HG02943 (cell line): Measurements from ENCODE around the gene ONECUT3.
"Not testable (repeated sequence)": the region's sequence is repeated elsewhere in the genome, so short reads cannot be mapped to it uniquely, and the experiment has no call there.

Source experiments
- ATAC-seq: cut with Tn5 transposase; IDR thresholded peaks from one replicate; pipeline ENCODE4 v1.9.1; 2021; ENCODE audit warnings: mild to moderate bottlenecking, low read depth, moderate library complexity; ENCODE audit not compliant: unreplicated experiment

ONECUT3 gene

DNA sequence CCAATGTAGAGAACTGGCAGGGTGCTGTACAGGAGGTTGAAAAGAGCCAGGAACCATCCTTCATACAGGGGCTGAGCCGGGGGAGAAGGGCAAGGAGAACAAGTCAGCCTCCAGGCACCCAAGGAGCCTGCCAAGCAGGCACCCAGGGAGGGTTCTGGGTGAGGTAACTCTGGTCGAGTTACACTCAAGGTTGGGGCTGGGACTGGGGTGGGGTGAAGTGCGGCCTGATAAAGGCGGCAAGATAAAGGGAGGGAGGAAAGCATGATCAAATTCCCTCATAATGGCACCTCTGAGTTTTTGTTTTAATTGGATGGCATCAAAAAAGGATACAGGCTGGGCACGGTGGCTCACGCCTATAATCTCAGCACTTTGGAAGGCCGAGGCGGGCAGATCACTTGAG is 33.8 kb downstream of the ONECUT3 start:
- ATAC-seq, result no peak

DNA sequence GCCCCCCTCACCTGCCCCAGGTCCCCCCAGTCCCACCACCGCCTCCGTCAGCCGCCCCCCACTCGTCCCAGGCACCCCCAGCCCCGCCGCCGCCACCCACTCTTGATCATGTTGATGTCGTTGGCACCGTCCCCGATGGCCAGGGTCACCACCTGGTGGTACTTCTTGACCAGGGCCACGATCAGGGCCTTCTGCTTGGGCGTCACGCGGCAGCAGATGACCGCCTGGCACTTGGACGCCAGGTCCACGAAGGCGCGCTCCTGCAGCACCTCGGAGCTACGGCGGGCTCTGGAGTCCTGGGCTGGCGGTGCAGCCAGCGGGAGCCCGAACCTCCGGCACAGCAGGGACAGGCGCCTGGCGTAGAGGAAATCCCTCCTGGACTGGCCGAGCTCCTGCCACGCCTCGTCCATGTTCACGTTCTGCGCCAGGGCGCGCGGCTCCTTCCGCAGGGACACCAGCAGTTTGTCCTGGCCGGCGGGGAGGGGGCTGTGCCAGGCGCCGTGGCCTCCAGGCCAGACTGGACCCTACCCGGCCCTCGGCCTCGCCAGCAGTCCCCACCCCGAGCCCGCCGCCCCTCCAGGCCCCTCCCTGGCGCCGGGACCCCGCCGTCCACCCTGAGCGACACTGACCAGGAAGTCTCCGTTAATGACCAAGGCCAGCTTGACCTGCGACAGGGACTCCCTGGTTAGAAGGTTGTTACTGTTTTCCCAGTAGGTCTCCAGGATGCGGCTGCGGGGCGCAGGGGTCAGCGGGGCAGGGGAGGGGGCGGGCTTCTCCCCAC is 36.1 kb downstream of the ONECUT3 start:
- no peak for ATAC-seq

DNA sequence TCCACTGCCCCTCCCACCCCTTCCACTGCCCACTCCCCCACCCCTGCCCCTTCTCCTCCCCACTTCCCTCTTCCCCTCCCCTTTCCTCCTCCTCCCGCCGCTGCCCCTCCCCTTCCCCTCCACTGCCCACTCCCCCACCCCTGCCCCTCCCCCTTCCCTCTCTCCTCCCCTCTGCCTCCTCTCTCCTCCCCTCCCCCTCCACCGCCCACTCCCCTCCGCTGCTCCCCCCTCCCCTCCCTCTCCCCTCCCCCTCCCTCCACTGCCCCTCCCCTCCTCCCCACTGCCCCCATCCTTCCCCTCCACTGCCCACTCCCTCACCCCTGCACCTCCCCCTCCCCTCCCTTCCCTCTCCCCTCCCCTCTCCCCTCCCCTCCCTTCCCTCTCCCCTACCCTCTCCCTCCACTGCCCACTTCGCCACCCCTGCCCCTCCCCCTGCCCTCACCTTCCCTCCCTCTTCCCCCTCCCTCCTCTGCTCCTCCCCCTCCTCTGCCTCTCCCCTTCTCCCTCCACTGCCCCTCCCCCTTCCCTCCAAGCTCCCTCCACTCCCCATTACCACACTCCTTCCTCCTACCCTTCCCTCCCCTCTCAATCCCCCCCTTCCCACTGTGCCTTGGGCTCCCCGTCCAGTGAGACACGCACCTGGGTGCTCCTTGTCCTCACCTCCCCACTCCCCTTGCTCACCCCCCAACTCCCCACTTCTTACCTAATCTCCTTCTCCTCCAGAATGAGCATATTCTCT is 36.9 kb downstream of the ONECUT3 start:
- no peak for ATAC-seq

DNA sequence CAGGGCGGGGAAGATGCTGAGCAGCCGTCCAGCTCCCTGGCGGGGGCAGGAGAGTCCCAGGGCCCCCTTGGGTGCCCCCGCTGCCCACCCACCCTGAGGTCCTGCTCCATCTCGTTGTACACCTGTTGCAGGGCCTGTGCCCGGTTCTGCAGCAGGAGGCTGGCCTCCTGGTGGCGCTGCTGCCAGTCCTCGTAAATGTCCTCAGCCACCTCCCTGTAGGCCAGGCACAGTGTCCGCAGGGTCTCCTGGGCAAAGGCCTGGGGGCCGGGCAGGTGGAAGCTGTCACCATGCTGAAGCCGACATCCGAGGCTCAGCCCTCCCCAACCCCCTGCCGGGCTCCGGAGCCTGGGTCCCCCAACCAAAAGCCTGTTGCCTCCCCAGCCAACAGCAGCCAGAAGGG is 38.6 kb downstream of the ONECUT3 start:
- no peak for ATAC-seq

DNA sequence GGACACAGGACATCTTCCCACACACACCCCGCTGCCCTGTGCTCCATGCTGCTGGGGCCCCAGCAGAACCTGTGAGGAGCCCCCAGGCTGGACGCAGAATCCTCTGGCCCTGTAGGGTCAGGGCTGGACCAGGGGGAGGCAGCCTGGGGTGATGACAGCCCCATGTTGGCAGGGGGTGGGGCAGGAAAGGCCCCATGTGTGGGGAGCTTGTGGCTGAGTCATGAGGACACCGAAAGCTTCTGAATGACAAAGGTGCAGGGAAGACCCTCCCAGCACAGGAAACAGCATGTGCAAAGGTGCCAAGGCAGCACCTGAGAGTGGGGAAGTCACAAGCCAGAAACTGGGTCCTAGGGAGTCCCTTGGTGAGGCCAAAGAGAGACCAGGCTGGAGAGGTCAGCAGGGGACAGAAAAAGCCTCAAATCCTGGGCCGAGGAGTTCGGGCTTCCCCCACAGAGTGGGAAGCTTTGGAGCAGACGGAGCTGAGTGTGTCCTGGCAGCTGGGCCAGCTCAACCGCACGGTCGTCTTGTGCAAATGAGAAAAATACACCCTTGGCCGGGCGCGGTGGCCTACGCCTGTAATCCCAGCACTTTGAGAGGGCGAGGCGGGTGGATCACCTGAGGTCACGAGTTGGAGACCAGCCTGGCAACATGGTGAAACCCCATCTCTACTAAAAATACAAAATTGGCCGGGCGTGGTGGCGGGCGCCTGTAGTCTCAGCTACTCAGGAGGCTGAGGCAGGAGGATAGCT is 41.3 kb downstream of the ONECUT3 start:
- ATAC-seq, result no peak

DNA sequence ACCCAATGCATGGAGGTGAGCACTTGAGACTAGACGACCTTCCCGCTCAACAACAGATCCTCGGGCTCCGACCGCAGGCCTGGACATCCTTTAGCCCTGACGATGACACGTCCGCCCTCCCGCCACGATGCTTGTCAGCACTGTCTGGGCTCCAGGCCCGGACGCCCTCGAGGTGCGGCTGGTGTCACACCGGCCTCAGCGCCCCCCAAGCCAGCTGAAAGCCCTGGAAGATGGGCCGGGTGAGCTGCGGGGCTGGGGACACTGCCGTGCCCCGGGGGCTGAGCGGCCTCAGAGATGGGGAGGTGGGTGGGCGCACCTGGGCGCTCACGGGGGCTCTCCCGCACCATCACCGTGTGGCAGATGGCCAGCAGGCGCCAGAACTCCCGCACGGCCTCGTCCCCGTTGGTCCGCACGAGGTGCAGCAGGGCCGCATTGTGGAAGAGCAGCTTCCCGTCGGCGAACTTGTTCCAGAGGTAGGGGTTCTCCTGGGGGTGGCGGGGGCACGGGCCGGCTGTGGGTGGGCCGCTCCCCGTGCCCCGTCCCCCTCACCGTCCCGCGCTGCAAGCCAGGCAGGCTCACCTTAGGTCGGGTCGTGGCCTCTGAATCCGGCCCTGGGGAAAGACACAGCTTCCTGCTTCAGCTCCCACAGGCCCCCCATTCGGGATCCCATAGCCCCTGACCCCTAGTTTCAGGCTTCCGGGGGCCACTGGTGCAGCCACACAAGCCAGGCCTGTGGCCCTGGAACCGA is 43.3 kb downstream of the ONECUT3 start:
- no peak for ATAC-seq

DNA sequence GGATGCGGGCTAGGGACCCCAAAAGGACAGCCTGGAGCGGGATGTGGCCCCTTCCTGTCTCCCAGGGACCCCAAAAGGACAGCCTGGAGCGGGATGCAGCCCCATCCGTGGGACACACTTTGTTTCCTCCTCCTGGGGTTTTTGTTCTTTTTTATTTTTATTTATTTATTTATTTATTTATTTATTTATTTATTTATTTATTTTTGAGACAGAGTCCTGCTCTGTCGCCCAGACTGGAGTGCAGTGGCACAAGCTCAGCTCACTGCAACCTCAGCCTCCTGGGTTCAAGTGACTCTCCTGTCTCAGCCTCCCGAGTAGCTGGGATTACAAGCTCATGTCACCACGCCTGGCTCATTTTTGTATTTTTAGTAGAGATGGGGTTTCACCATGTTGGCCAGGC is 44.0 kb downstream of the ONECUT3 start:
- ATAC-seq, result not testable (repeated sequence)

DNA sequence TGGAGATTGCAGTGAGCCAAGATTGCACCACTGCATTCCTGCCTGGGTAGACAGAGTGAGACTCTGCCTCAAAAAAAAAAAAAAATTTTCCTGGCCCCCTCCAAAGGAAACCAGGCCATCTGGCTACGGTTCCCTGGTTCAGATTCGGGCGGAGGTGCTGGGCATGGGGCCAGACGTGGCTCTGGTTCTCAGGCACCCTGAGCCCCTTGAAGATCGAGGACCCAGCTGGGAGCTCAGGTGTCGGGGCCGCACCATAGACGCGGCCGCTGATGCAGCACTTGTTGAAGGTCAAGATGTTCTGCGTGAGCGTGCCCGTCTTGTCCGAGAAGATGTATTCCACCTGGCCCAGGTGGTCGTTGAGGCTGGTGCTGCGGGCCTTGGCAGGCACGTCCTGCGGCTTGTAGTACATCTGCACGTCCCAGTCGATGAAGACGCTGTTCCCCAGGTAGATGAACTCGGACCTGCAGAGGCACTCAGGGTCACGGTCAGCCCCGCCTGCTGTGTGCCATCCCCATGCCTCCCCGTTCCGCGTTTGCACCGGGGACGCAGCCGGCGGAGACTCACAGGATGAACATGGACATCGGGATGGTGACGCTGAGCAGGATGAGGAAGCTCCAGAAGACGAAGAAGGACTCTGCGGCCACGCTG is 46.5 kb downstream of the ONECUT3 start:
- no peak for ATAC-seq

DNA sequence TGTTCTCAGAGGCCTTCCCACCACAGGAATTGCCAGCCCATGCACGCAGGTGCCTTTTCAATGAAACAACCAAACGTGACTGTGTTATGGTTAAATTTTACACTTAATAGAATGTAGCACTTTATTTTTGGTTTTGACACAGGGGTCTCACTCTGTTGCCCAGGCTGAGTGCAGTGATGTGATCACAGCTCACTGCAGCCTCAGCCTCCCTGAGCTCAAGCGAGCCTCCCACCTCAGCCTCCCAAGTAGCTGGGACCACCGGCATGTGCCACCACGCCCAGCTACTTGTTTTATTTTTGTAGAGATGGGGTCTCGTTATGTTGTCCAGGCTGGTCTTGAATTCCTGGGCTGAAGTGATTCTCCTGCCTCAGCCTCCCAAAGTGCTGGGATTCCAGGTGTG is 51.6 kb downstream of the ONECUT3 start:
- no peak for ATAC-seq

DNA sequence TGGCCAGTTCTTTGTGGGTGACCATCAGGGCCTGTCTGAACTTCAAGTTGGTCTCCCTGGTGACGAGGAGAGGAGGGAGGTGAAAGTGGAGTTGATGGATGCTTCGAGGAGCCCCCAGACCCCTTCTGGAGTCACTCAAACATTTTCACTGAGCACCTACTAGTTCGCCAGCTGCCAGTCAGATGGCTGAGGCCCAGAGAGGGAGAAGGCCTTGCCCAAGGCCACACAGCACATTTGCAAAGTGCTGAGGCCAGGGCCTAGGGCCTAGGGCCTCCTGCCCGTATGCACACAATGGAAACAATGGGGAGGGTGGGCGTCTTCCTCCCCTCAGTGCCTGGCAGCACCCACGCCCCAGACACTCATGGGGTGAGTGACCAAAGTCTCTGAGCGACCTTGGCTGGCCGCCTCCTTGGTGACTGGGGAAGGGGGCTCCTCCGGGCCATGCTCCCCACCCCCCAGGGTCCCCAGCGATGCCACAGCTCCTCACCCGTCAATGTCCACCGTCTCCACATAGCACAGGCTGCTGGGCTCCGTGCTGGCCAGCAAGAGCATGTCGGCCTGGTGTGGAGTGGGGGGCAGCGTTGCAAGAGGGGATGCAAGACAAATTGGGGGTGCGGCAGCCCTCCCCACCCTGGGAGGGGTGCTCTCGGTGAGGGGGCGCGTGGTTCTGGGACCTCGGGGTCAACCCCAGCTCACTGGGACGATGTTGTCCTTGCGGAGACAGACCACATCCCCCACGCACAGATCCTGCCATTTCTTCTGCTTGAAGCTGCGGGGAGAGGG is 52.3 kb downstream of the ONECUT3 start:
- no peak for ATAC-seq

DNA sequence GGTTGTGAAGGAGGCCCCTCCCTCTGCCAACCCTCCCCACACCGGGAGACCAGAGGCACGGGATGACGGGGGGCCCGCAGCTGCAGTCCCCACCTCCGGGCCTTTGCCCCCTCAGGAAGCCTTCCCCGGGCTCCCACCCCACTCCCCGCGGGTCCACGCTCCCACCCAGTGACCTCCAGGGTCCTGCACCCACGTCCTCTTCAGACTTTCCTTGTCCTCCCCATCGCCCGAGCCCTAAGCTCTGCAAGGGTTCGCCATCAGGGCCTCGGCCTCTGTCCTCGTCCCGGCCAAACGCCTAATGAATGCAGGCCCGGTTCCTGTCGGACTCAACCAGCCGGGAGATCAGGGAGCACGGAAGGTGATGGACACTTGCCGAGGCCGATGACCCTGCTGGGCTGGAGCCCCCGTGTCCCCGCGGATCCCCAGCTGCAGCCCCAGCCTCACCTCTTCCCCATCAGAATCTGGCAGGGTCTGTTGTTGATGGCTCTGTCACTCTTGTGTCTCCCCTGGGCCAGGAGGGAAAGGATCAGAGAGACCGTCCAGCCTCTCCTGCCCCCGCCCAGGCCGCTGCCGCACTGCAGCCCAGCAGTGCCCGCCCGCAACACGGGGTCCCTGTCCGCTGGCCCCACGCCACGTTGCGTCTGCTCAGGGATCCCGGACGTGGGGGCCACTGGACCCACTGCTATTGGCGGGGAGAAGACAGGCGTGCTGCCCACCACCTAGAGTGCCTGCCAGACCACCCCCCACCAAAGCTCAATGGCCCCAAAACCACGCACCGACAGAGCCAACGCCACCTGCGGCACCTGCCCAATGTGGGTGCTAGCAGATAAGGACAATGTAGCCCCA is 53.1 kb downstream of the ONECUT3 start:
- ATAC-seq, result no peak

DNA sequence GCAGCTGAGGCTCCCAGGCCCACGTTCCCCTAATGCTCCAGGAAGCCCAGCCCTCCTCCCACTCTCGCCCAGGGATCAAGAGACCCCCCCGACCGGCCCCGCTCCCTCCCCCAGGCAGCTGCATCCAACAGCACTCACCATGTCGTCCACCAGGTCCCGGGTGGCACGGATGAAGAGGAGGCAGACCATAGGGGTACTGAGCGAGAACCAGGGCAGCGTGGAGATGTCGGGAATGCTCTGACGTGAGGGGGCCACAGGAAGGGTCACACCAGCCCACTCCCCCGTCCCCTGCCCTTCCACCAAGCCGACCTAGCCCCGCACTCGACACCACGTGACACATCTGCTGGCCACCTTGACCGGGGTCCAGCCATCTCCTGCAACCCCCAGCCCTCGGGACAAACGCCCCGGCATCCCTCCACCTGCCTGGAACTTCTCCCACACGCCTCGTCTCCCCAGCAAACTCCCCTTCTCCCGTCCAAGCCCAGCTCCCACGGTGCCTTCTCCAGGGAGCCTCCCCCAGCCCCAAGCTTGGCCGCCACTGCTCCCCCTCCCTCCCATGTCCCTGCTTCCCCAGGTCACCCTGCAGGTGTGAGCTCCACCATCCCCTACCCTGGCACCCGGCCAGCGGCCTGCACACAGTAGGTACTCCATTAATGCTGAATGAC is 53.9 kb downstream of the ONECUT3 start:
- ATAC-seq, result no peak

DNA sequence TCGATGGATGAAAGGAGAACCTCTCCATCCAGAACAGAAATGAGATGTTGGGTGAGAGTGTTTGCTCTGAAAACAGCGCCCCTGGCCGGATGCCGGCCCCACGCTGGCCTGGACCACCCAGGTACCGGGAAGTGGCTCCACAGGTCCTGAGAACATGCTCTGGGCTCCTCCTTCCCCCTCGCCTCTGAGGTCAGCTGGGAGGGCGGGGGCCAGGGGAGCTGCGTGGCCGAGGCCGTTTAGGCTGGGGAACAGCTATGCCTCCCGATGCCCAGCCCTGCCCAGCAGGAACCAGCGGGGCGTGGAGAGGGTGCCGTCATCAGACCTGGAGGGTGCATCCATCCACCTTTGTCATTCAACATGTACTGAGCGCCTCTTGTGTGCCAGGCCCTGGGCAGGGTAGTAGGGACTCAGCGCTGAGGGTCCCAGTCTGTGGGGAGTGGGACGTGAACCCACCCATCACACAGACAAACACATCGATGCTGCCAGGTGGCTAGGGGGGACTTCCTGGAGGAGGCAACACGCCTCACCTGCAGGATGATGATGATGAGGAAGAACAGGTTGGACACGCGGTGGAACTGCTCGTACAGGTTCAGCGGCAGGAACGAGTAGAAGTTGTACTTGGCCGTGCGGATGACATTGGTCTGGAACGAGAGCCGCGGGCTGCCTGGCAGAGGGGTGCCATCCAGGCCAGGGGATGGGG is 54.5 kb downstream of the ONECUT3 start:
- ATAC-seq, result no peak

DNA sequence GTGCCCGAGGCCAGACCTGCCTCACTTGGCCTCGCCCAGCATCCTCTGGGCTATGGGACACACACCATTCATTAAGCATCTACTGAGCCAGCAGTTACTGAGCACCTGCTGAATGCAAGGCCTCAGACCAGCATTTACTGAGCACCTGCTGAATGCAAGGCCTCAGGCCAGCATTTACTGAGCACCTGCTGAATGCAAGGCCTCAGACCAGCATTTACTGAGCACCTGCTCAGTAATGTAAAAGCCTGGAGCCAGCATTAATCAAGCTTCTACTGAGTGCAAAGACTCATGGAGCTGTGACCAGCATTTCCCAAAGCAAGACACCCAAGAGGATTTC is 55.1 kb downstream of the ONECUT3 start:
- no peak for ATAC-seq

DNA sequence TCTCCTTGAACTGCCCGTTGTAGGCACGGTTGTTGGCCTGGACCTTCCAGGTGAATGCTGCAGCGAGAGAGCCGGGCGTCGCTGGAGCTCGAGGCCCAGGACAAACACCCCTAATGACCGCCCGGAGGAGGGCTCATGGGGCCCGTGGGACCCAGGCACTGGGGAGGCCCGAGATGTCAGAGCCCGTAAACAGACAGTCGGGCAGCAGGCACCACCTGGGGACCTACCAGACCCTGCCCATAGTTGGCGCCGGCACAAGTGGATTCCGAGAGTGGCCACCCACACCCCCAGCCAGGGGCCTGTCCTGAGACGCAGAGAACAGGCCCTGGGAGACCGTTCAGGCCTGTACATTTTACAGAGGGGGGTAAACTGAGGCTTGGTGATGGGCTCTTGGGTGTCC is 56.4 kb downstream of the ONECUT3 start:
- ATAC-seq, result no peak

DNA sequence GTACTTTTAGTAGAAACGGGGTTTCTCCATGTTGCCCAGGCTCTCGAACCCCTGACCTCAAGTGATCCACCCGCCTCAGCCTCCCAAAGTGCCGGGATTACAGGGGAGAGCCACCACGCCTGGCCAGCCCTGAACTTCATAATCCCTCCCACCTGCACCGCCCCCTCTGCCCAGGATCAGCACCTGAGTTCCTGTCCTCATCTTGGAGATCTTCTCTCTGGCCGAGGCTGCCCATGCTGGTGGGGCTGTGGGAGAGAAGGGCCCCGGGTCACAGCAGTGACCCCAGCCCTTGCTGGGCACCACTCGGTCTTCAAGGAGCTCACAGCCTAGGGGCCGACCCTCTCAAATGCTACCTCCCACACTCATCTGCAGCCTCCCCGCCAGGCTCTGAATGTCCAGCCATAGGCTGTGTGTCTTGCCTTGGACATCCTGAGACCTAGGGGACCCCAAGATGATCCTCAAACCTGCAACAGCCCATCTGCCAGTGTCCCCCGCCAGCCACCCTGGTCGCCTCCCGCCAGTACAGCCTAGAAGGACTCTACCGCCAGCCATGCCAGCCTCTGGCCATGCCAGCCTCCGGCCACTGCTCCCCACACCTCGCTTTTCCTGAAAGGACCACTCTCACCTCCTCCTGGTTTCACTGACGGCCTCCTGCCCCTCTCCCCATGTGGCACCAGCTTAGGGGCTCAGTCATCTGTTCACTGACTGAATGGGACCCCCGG is 57.3 kb downstream of the ONECUT3 start:
- ATAC-seq, result no peak

DNA sequence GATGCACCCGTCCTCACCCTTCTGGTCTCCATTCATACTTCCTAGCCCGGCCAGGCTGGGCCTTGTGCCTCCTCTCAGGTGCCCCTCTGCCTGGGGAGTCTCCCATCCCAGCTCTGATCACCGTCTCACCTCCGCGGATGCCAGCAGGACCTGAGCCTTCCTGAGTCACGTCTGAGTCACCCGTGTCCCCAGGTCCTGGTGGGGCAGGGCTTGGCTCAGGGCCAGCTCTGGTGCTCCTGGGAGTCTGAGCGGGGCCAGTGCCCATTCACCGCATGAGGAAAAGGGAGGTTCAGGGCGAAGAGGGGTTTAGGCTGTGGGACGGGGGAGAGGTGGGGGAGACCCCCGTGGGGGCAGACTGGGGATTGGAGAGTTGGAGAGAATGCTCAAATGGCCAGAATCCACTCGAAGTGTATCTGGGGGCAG is 58.2 kb downstream of the ONECUT3 start:
- ATAC-seq, result no peak
